ENCODE results near the gene ARRDC1. TPM values are rescaled to one million over a fixed set of nuclear protein-coding genes. Genes with fewer than 3 reads are reported as not detected.

ARRDC1 gene, protein sequence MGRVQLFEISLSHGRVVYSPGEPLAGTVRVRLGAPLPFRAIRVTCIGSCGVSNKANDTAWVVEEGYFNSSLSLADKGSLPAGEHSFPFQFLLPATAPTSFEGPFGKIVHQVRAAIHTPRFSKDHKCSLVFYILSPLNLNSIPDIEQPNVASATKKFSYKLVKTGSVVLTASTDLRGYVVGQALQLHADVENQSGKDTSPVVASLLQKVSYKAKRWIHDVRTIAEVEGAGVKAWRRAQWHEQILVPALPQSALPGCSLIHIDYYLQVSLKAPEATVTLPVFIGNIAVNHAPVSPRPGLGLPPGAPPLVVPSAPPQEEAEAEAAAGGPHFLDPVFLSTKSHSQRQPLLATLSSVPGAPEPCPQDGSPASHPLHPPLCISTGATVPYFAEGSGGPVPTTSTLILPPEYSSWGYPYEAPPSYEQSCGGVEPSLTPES
- total RNA-seq = 11.7 and 11.8 TPM in 2 replicates

DNA sequence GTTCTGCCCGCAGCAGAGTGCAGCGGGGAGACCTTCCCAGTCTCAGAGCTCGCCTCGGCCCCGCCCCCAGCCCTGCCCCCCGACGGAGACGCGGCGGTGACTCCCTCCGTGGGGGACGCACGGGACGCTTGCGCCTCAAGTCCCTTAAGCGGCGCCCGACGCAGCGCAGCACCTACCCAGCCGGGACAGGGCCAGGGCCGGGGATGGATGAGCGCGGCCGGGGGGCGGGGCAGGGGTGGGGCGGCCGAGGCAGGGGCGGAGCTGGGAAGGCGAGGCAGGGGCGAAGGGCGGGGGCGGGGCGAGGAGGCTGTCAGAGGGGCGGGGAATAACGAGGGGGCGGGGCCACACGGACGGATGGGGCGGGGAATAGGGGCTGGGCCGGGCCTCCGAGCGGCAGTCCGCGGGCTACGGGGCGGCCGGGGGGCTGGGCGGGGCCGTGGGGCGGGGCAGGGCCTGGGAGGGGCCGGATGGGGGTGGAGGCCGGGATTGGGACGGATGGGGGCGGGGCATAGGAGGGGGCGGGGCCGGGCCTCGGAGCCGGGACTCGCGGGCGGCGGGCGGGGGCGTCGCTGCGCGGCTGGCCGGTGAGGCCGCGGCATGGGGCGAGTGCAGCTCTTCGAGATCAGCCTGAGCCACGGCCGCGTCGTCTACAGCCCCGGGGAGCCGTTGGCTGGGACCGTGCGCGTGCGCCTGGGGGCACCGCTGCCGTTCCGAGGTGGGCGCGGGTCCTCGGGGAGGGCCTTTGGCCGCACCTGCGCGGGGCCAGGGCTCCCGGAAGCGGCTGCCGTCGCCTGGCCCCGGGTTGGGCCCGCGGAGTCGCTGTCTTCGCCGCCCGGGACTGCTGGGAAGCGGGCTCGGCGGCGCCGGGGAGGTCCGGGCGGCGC, at the start of gene ARRDC1:
TSS of gene ARRDC1 (plus strand) at position 566 of the 884 bp plus-strand sequence. CDS start at position 598, 32 bp downstream.

DNA sequence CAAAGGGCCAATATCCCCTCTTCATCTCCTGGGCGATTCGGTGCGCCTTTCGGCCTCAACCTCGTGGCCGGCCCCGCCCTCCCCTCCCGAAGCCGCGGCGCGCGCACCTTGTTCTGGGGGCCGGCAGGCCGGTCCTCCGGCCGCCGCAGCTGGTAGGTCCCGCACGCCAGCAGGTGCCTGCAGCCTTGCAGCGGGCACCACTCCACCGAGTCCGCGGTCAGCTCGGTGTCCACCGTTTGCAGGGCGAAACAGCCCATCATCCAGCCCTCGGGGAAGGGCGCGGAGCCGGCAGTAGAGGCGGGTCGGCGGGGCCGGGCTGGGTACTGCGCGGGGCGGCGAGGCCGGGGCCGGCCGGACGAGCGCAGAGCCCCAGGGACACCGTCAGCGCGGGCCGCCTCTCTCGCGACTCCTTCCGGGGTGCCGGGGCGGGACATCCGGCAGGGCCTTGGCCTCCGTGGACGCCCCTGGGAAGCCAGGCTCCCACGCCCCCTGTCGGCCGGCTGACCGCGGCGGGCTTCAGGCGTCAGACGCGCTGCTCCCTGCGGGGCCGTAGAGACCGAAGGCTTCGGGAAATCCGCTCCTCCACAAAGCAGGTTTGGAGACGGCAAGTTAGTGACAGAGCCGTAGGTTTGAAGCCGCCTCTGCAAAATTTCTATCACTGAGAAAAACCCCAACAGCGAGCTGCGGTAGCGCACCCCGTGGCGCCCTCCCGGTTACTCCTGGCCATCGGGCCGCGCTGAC, 26.8 kb upstream of the ARRDC1 start, which contains the start of gene DPH7:
TSS of gene DPH7 (minus strand) at position 408 of the 741 bp plus-strand sequence. CDS start at position 260, 148 bp downstream.

DNA sequence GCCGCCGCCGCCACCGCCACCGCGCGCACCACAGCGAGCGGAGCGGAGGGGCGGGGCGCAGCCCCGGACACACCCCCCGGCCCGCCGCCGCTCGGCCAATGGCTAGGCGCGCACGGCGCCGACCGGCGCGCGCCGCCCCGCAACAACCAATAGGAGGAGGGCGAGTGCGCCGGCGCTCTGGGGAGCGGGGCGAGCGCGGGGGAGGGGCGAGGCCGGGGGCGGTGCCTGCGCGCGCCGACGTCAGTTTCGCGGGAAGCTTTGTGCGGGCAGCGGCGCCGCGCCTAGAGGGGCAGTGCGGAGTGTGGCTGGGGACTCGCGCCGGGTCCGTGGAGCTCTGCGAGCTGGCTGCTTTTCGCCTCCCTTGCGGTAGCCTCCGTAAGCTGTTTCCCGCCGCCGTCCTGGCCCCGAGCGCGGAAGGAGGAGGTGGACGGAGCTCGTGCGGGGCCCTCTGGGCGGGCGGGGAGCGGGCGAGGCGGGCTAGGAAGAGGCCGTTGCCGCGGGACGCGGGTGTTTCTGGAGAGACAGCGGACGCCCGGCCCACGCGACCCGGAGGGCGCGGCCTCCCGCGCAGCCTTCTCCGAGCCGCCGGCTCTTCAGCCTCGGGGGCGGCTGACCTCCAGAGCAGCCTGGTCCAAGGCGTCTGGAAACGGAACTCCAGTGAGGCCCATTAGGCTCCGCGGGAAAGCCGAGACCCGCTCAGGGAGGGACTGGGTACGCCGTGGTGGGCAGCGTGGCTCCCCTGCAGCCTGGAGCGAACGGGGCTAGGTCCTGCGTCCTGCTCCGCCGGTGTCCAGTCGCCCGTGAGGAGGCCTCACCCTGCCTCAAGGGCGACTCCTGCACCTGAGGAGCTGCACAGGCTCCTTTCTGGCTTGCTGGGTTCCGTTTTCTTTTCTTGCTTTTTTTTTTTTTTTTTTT, 14.8 kb upstream of the ARRDC1 start, which contains the start of gene ZMYND19:
TSS of gene ZMYND19 (minus strand) at position 44 of the 915 bp plus-strand sequence. CDS start 249 bp downstream, outside the sequence.

DNA sequence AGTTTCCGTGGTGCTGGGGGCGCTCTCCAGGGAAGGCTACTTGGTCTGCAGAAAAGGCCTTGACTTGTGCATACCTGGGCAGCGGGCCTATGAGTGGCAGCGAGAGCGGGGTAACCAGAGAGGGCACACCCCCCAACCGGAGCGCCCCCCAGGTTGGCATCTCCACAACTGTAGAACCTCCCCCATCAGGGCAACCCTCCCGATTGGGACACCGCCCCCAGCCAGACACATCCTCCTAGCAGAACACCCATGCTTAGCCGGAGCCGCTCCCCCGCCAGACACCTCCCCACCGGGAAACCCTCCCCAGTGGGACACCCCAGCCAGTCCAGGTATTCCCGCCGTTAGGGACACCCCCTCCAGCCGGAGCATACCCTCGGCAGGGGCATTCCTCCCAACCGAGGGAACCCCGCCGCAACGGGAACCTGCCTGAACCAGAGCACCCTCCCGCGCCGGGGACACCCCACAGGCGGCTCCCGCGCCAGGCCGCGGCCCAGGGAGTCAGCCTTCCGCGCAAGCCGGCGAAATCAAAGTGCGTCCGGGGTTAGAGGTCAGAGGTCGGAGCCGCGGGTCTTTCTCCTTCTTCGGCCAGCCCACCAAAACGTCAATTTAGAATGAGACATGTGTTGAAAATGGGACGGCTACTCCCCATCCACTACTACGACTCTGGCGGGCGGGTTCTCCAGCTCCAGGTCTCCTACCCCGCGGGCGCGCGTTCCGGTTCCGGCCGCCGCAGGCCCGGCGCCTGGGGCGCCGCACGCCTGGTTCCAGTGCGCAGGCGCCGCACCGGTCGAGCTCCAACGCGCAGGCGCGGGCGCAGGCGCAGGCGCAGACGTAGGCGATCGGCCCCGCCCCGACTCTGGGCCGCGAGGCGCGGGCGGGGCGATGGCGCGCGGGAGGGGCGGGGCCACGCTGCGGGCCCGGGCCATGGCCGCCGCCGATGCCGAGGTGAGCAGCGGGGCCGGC, 12.9 kb downstream of the ARRDC1 start, which contains the start of gene EHMT1:
TSS of gene EHMT1 (plus strand) at position 901 of the 963 bp plus-strand sequence. CDS start at position 925, 24 bp downstream.

Other genes with a start within 250 kb of the ARRDC1 start
- gene EXD3, start 182.5 kb upstream of the ARRDC1 start, total RNA-seq = 8.0 and 9.5 TPM in 2 replicates
- gene NOXA1, start 182.3 kb upstream of the ARRDC1 start, total RNA-seq = 0.26 and 0.95 TPM in 2 replicates
- under 0.01 TPM in 1 of 2 replicates, not detected in the other for gene ENTPD8, start 164.3 kb upstream of the ARRDC1 start, total RNA-seq
- 10.5 and 11.3 TPM in 2 replicates for gene NSMF, start 146.4 kb upstream of the ARRDC1 start, total RNA-seq
- gene PNPLA7, start 55.3 kb upstream of the ARRDC1 start, total RNA-seq = 1.8 and 3.0 TPM in 2 replicates
- 32.7 and 62.6 TPM in 2 replicates for gene MRPL41, start 53.8 kb upstream of the ARRDC1 start, total RNA-seq
- 15.4 TPM in 2 replicates for gene DPH7, start 26.8 kb upstream of the ARRDC1 start, total RNA-seq
- 8.6 and 8.7 TPM in 2 replicates for gene ZMYND19, start 15.2 kb upstream of the ARRDC1 start, total RNA-seq
- 37.0 and 47.2 TPM in 2 replicates for gene EHMT1, start 13.3 kb downstream of the ARRDC1 start, total RNA-seq

Measured in bronchial smooth muscle cell (primary cell).